Sigmoid colon (tissue), 4 donors: ENCODE measurements around the gene HUS1B.

ENCODE experiments used
- POLR2AphosphoS5 ChIP-seq, 4 donors: sonication (generic); formaldehyde crosslinking; IDR thresholded peaks; one replicate each; pipeline ENCODE4 v1.6.1; 2017; ENCODE audit warnings: antibody characterized with exemption in 4 of 4
- TF ChIP-seq, protein P1 (sequence below), 4 experiments: fragments of 450-650 bp in 3 of 4; fragments of 200-600 bp in 1 of 4; IDR thresholded peaks; one replicate each; pipeline ENCODE4 v1.5.1; 2016 to 2019; ENCODE audit warnings: antibody characterized with exemption in 4 of 4, mild to moderate bottlenecking in 3 of 4, moderate library complexity in 2 of 4

DNA sequence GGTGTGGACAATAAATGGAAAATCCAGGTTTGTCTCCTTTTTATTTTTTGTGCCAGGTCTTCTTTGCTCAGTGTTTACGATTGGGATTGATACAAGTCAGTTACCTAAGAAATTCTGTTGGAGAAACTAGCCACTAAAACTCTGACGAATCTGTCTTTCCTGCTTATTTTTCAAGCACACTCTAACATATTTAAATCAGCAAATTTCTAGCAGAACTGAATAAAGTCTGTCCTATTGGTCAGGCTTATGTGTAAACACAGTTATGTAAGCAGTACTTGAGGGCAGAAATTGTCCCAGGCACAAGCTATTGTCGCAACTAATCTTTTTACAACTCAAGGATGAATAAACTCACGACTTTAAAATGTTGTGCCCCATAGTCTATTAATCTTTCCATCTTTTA, 48.1 kb upstream of the HUS1B start:
- TF ChIP-seq, protein P1, sequence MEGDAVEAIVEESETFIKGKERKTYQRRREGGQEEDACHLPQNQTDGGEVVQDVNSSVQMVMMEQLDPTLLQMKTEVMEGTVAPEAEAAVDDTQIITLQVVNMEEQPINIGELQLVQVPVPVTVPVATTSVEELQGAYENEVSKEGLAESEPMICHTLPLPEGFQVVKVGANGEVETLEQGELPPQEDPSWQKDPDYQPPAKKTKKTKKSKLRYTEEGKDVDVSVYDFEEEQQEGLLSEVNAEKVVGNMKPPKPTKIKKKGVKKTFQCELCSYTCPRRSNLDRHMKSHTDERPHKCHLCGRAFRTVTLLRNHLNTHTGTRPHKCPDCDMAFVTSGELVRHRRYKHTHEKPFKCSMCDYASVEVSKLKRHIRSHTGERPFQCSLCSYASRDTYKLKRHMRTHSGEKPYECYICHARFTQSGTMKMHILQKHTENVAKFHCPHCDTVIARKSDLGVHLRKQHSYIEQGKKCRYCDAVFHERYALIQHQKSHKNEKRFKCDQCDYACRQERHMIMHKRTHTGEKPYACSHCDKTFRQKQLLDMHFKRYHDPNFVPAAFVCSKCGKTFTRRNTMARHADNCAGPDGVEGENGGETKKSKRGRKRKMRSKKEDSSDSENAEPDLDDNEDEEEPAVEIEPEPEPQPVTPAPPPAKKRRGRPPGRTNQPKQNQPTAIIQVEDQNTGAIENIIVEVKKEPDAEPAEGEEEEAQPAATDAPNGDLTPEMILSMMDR (IDR thresholded peaks at IDR 0.05) = no peak
- no peak for TF ChIP-seq POLR2AphosphoS5 (IDR thresholded peaks at IDR 0.05)
